ENCODE data around the gene CDH23. TPM values are rescaled to one million over a fixed set of nuclear protein-coding genes. Genes with fewer than 3 reads are reported as not detected.

Gene CDH23
- total and polyA plus RNA-seq, 2 of the 8 experiments (the other 6 are each of a cell fraction or from before 2014, with no cell fraction given): 1.9 to 4.9 TPM

- Histone ChIP-seq H3K56ac (replicated peaks; ENCODE audit: insufficient read length, low read depth, low read length) (no peak overlapping the region), H2BK12ac (ENCODE audit: low read depth, low read length) (no peak overlapping the region), H4K20me1 (replicated peaks in 1 of 2; ENCODE audit: control insufficient read depth in 1 of 2, insufficient read depth in 2 of 2, low read length in 2 of 2) (no peaks in the 10 kb centered on the region), H2BK15ac (ENCODE audit: low read length) (no peak overlapping the region), H3K4ac (replicated peaks; ENCODE audit: insufficient read length, low read depth, low read length) (no peak overlapping the region), H3K23ac (ENCODE audit: insufficient read length) (no peak overlapping the region), H3K18ac (ENCODE audit: extremely low read depth, low read length) (no peak overlapping the region), H3K4me3 (ENCODE audit: extremely low read depth in 1 of 4, insufficient read depth in 2 of 4, low read depth in 3 of 4, low read length in 4 of 4) (no peak overlapping the region), H2BK20ac (ENCODE audit: low read length) (no peak overlapping the region), H2AK5ac (ENCODE audit: low read depth, low read length) (no peak overlapping the region), H3K79me1 (ENCODE audit: low read depth, low read length) (no peaks in the 10 kb centered on the region), H3K4me1 (replicated peaks in 1 of 4; ENCODE audit: control insufficient read depth in 3 of 4, insufficient read depth in 4 of 4, low read length in 3 of 4) (peaks cover 0 to 7% (median 4%) of the 10 kb centered on the region in 4 experiments; a peak in 6 of 7 replicates), H3K79me2 (ENCODE audit: control insufficient read depth in 1 of 2, insufficient read depth in 2 of 2, low read length in 2 of 2) (no peaks in the 10 kb centered on the region), H3K9ac (replicated peaks in 1 of 4; ENCODE audit: extremely low read depth in 1 of 4, low read depth in 3 of 4, low read length in 3 of 4) (no peak overlapping the region; a peak in 1 of 7 replicates), H3K14ac (ENCODE audit: insufficient read length) (no peak overlapping the region), H2BK5ac (ENCODE audit: low read depth, low read length) (no peak overlapping the region), H3K9me3 (ENCODE audit: insufficient read depth in 2 of 2, low read depth in 1 of 2, low read length in 1 of 2) (no peaks in the 10 kb centered on the region), H4K91ac (replicated peaks; ENCODE audit: insufficient read length, low read length) (no peak overlapping the region), H4K8ac (ENCODE audit: extremely low read depth, insufficient read depth, low read length) (no peak overlapping the region), H2BK120ac (replicated peaks; ENCODE audit: low read depth, low read length) (no peak overlapping the region), H3K27me3 (replicated peaks in 1 of 4; ENCODE audit: control insufficient read depth in 3 of 4, extremely low read depth in 1 of 4, insufficient read depth in 3 of 4, low read length in 3 of 4) (peaks cover 0 to 13% (median 9%) of the 10 kb centered on the region in 4 experiments; a peak in 6 of 7 replicates), H2AFZ (ENCODE audit: low read length) (no peak overlapping the region), H3K27ac (ENCODE audit: low read depth, low read length) (no peak overlapping the region), H4K5ac (ENCODE audit: insufficient read length, low read depth, low read length) (no peak overlapping the region), H3K36me3 (ENCODE audit: control insufficient read depth in 2 of 4, insufficient read depth in 4 of 4, low read length in 3 of 4) (no peaks in the 10 kb centered on the region), H3K4me2 (ENCODE audit: insufficient read depth in 1 of 2, low read depth in 2 of 2, low read length in 2 of 2) (no peak overlapping the region), H3K23me2 (ENCODE audit: low read depth, low read length) (no peaks in the 10 kb centered on the region)
- FAIRE-seq (no peak), DNase-seq (ENCODE audit: low read depth in 1 of 2, low spot score in 2 of 2) (no peak)
- 88 to 100% methylated on average over 1 to 21 of the region's 21 CpGs for WGBS, 2 experiments (ENCODE audit: extremely low coverage in 1 of 2, insufficient coverage in 1 of 2, insufficient read length in 1 of 2, insufficient replicate concordance in 2 of 2, low coverage in 1 of 2, low lambda C conversion rate in 2 of 2, missing lambda C conversion rate in 1 of 2)
- CTCF ChIA-PET (ENCODE audit: partially characterized antibody): interaction anchor here (0.7 to 5.0 kb wide), 6 partner anchors 31 to 321 kb away, joined by 3 to 21 read pairs (median 4); partner anchors contain the start of gene VSIR
- TF ChIP-seq POLR2A (IDR thresholded peaks at IDR 0.05; ENCODE audit: control extremely low read depth in 1 of 2, low read depth in 2 of 2, low read length in 2 of 2): no peak
- POLR2A ChIA-PET (ENCODE audit: partially characterized antibody): no interaction called here
Observed at GRCh38 chr10:71807557-71808510, 411.1 kb downstream of the CDH23 start.
